ENCODE results near the gene TKFC. TPM values are rescaled to one million over a fixed set of nuclear protein-coding genes. Genes with fewer than 3 reads are reported as not detected.
A peak's percentile ranks its signal among the peaks of the same experiment; 100 is the strongest.

Gene TKFC
- total and polyA plus RNA-seq, 9 of the 15 experiments (the other 6 are each of a cell fraction or from before 2014, with no cell fraction given), result 2.0 to 61.7 (median 28.5) TPM

DNA sequence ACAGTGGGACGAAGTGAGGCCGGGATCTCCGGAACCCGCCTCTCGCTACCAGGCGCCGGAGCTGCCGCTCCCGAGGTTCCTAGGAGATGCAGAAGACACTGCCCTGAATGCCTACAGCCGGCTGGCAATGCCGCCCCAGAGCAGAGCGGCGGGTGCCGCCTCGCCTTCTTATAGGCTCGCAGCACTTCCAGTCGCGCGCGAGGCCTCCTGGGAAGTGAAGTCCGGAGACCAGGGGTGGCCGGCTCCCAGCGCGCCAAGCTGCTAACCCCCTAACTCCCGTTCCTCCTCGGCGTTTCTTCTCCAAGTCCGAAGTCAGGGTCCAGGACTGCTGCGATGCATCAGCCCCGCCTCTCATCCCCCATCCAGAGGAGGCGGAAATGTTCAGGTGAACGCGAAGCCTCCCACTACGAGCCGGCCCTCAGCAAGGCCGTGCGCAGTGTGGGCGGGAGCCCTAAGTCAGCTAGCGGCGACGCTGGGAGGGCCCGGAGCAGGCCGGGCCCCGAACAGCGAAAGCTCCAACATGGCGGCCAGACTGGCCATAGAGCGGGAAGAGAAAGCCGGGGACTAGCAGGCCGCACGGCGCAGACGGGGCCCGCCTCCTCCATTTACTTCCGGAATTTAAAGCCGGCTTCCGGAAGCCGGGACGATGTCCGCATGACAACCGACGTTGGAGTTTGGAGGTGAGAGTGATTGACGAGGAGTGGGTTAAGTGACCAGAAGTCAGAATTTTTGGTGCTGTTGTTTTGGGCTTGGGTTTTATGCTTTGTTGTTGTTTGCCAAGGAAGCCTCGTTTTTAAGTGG lies 28.9 kb downstream of the TKFC start, which contains the start of the genes CYB561A3 and TMEM138 (continued):
- TF ChIP-seq E2F1 (CRISPR knock-in tag; IDR thresholded peaks at IDR 0.05) (peak; percentile 91), NBN (IDR thresholded peaks at IDR 0.05; ENCODE audit: low read depth) (peak; percentile 61; the same call in 1 of the 2 replicates), MYNN (IDR thresholded peaks at IDR 0.05) (no peak), MYNN (CRISPR knock-in tag; IDR thresholded peaks at IDR 0.05) (no peak), U2AF2 (optimal IDR thresholded peaks at IDR 0.05; ENCODE audit: low read depth, low read length) (no peak), CREBBP (IDR thresholded peaks at IDR 0.05; ENCODE audit: low read depth, low read length) (no peak), SMARCC2 (IDR thresholded peaks at IDR 0.05; ENCODE audit: low read depth) (no peak), GABPB1 (CRISPR knock-in tag; IDR thresholded peaks at IDR 0.05) (peak; percentile 89), SRSF7 (optimal IDR thresholded peaks at IDR 0.05; ENCODE audit: low read depth, low read length) (no peak), MEIS2 (IDR thresholded peaks at IDR 0.05; ENCODE audit: partially characterized antibody) (peak; percentile 86), E4F1 (CRISPR knock-in tag; IDR thresholded peaks at IDR 0.05; ENCODE audit: borderline replicate concordance) (no peak), CAMTA2 (CRISPR knock-in tag; conservative IDR thresholded peaks at IDR 0.05) (no peak), HNRNPL (IDR thresholded peaks at IDR 0.05; ENCODE audit: low read depth, low read length) (peak; percentile 85), KAT8 (IDR thresholded peaks at IDR 0.05; ENCODE audit: low read depth) (no peak), ETV6 (IDR thresholded peaks at IDR 0.05; ENCODE audit: borderline replicate concordance in 1 of 2, low read depth in 2 of 2, low read length in 1 of 2) (peak in 1 of 2 experiments; percentile 63; a peak in 1 of 4 replicates), ETV6 (CRISPR knock-in tag; IDR thresholded peaks at IDR 0.05; ENCODE audit: borderline replicate concordance) (no peak), CHD2 (IDR thresholded peaks at IDR 0.05; ENCODE audit: low read depth, low read length) (no peak), ADNP (tag; IDR thresholded peaks at IDR 0.05) (no peak)
- TF ChIP-seq, protein P1, sequence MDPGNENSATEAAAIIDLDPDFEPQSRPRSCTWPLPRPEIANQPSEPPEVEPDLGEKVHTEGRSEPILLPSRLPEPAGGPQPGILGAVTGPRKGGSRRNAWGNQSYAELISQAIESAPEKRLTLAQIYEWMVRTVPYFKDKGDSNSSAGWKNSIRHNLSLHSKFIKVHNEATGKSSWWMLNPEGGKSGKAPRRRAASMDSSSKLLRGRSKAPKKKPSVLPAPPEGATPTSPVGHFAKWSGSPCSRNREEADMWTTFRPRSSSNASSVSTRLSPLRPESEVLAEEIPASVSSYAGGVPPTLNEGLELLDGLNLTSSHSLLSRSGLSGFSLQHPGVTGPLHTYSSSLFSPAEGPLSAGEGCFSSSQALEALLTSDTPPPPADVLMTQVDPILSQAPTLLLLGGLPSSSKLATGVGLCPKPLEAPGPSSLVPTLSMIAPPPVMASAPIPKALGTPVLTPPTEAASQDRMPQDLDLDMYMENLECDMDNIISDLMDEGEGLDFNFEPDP (CRISPR knock-in tag; IDR thresholded peaks at IDR 0.05), result no peak
- TF ChIP-seq, protein P2, sequence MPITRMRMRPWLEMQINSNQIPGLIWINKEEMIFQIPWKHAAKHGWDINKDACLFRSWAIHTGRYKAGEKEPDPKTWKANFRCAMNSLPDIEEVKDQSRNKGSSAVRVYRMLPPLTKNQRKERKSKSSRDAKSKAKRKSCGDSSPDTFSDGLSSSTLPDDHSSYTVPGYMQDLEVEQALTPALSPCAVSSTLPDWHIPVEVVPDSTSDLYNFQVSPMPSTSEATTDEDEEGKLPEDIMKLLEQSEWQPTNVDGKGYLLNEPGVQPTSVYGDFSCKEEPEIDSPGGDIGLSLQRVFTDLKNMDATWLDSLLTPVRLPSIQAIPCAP (CRISPR knock-in tag; IDR thresholded peaks at IDR 0.05; ENCODE audit: borderline replicate concordance), result no peak
- TF ChIP-seq, protein P3, sequence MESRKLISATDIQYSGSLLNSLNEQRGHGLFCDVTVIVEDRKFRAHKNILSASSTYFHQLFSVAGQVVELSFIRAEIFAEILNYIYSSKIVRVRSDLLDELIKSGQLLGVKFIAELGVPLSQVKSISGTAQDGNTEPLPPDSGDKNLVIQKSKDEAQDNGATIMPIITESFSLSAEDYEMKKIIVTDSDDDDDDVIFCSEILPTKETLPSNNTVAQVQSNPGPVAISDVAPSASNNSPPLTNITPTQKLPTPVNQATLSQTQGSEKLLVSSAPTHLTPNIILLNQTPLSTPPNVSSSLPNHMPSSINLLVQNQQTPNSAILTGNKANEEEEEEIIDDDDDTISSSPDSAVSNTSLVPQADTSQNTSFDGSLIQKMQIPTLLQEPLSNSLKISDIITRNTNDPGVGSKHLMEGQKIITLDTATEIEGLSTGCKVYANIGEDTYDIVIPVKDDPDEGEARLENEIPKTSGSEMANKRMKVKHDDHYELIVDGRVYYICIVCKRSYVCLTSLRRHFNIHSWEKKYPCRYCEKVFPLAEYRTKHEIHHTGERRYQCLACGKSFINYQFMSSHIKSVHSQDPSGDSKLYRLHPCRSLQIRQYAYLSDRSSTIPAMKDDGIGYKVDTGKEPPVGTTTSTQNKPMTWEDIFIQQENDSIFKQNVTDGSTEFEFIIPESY (CRISPR knock-in tag; IDR thresholded peaks at IDR 0.05), result peak; percentile 60

All from K562 (cell line).